Left lung (tissue), 10 donors: Measurements from ENCODE around the gene DCDC1. TPM values are rescaled to one million over a fixed set of nuclear protein-coding genes. Genes with fewer than 3 reads are reported as not detected.

ENCODE experiments used
- ATAC-seq: fragments of 200-7000 bp; cut with Tn5 transposase; one replicate; pipeline ENCODE4 v1.9.1; 2020; ENCODE audit warnings: moderate library complexity
- DNase-seq, 4 donors: peaks; one replicate each; pipeline ENCODE4 v3.0.0-alpha.2; 2013 to 2020
- H3K27ac ChIP-seq, 2 donors: fragments of 200-600 bp; sonication (generic) in 1 of 2; one replicate each; pipeline versions ENCODE4 v1.5.0 to v1.8.0; 2020 to 2021
- H3K27me3 ChIP-seq, 2 donors: fragments of 200-600 bp; sonication (generic) in 1 of 2; one replicate each; pipeline versions ENCODE4 v1.5.0 to v1.8.0; 2020 to 2021
- H3K36me3 ChIP-seq, 2 donors: fragments of 200-600 bp; sonication (generic) in 1 of 2; one replicate each; pipeline versions ENCODE4 v1.5.0 to v1.8.0; 2020 to 2021
- H3K4me1 ChIP-seq, 2 donors: fragments of 200-600 bp; one replicate each; pipeline ENCODE4 v1.8.0; 2021
- H3K4me3 ChIP-seq, 2 donors: fragments of 200-600 bp; sonication (generic) in 1 of 2; one replicate each; pipeline versions ENCODE4 v1.5.0 to v1.8.0; 2020 to 2021; ENCODE audit warnings: mild to moderate bottlenecking in 1 of 2
- H3K9me3 ChIP-seq, 2 donors: fragments of 200-600 bp; sonication (generic) in 1 of 2; one replicate each; pipeline versions ENCODE4 v1.5.0 to v1.8.0; 2020 to 2021
- intact Hi-C, 2 donors: fragments of 100-400 bp; cut with DNase I; formaldehyde crosslinking; loops; one replicate each; pipeline versions ENCODE4 v1.11.2 to v1.14.2; 2022
- polyA plus RNA-seq, 6 donors: library from polyadenylated mRNA; unstranded; fragments of 120-200 nt; gene quantifications; one replicate each; pipeline ENCODE4 v1.2.1, GENCODE V29; 2013; ENCODE audit not compliant: insufficient read length in 6 of 6
- total RNA-seq, 2 donors: library from RNA; stranded (reverse); fragmentation: NEBNext Ultra II Directional; extraction: Animal tissue kit (Norgen Biotek cat#: 25700); gene quantifications; one replicate each; pipeline ENCODE4 v1.2.1, GENCODE V29; 2021
- TF ChIP-seq, protein P1 (sequence below), 2 donors: fragments of 200-600 bp; sonication (generic) in 1 of 2; IDR thresholded peaks; one replicate each; pipeline versions ENCODE4 v1.5.0 to v1.8.0; 2021; ENCODE audit warnings: antibody characterized with exemption in 2 of 2
- donor health status: DM: no; HTN: yes; CAD: no.
- donor health status: DM: no; HTN: no; CAD: no.

Gene DCDC1
- total and polyA plus RNA-seq, 8 donors, result 0.09 to 3.3 (median 2.0) TPM

GRCh38 chr11:31248768-31249167 lies 120.8 kb downstream of the DCDC1 start:
- Histone ChIP-seq H3K9me3 (no peaks in the 10 kb centered on the region), H3K4me1 (no peaks in the 10 kb centered on the region), H3K4me3 (no peak overlapping the region), H3K36me3 (no peaks in the 10 kb centered on the region), H3K27ac (no peak overlapping the region), H3K27me3 (no peaks in the 10 kb centered on the region)
- TF ChIP-seq, protein P1, sequence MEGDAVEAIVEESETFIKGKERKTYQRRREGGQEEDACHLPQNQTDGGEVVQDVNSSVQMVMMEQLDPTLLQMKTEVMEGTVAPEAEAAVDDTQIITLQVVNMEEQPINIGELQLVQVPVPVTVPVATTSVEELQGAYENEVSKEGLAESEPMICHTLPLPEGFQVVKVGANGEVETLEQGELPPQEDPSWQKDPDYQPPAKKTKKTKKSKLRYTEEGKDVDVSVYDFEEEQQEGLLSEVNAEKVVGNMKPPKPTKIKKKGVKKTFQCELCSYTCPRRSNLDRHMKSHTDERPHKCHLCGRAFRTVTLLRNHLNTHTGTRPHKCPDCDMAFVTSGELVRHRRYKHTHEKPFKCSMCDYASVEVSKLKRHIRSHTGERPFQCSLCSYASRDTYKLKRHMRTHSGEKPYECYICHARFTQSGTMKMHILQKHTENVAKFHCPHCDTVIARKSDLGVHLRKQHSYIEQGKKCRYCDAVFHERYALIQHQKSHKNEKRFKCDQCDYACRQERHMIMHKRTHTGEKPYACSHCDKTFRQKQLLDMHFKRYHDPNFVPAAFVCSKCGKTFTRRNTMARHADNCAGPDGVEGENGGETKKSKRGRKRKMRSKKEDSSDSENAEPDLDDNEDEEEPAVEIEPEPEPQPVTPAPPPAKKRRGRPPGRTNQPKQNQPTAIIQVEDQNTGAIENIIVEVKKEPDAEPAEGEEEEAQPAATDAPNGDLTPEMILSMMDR (IDR thresholded peaks at IDR 0.05), result no peak
- ATAC-seq (no peak), DNase-seq (no peak)
- intact Hi-C loops, result no loop called here

GRCh38 chr11:31247321-31247720 lies 122.2 kb downstream of the DCDC1 start:
- Histone ChIP-seq H3K4me1 (no peaks in the 10 kb centered on the region), H3K27me3 (no peaks in the 10 kb centered on the region), H3K36me3 (no peaks in the 10 kb centered on the region), H3K4me3 (no peak overlapping the region), H3K9me3 (no peaks in the 10 kb centered on the region), H3K27ac (no peak overlapping the region)
- ATAC-seq (no peak), DNase-seq (no peak)
- TF ChIP-seq, protein P1 (IDR thresholded peaks at IDR 0.05), result no peak
- intact Hi-C loops, result no loop called here

DNA sequence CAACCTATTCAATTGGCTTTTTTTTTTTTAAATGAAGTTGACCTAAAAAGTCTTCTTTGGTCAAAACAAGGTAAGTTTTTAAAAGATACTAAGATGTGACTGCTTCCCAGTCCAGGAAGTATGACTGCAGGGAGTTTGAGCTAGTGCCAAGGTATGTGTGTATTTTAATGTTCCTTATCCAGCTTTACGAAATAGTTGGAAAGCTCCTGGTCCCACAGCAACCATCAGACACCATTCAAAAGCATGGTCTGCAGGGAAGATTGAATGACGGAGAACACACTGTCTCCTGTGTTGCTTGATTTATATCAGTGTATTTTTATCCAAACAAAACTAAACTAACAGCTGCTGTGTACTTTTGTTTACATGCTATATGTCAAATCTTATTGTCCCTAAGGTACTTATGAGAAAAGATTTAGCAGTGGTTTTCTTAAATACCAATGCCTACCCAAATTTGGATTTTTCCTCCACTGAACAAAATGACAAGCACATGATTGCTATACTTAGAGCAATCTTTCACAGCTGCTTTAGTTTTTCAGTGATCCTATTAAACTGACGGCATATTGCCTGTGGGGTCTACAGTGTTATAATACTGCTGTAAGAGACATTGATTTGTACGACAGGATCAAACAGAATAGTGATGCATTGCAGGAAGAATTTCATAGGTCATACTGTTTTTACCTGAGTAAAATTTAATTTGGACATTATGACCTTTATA lies 122.9 kb downstream of the DCDC1 start:
- H3K4me3 ChIP-seq, result no peak overlapping the region
- peak in 1 of 4 donors; percentile 52 for DNase-seq
- H3K4me1 ChIP-seq, result no peaks in the 10 kb centered on the region
- H3K27me3 ChIP-seq, result no peaks in the 10 kb centered on the region
- no peaks in the 10 kb centered on the region for H3K36me3 ChIP-seq
- no peak for ATAC-seq
- no peak overlapping the region for H3K27ac ChIP-seq
- intact Hi-C loops, result no loop called here
- no peaks in the 10 kb centered on the region for H3K9me3 ChIP-seq
- TF ChIP-seq, protein P1 (IDR thresholded peaks at IDR 0.05), result no peak

DNA sequence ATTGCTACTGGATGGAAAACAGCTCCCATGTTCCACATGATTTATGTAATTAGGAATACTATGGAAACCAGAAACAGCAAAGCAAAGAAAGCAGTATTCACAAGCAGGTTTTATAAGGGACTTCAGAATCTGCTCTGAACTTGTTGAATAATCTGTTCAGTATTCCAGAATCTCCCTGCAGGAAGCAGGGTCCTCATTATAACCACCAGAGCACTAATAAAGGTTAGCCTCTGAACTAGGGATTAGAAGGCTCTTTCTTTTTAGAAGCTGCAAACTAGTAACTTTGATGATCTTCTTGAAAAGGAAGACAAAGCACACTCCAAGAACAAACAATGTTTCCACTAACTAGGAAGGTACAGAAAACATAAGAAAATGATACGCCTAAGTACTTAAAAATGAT lies 125.8 kb downstream of the DCDC1 start:
- H3K9me3 ChIP-seq, result no peaks in the 10 kb centered on the region
- intact Hi-C loops, result no loop called here
- no peak overlapping the region for H3K4me3 ChIP-seq
- H3K27ac ChIP-seq, result no peak overlapping the region
- H3K36me3 ChIP-seq, result no peaks in the 10 kb centered on the region
- no peak for ATAC-seq
- no peaks in the 10 kb centered on the region for H3K27me3 ChIP-seq
- no peak for DNase-seq
- TF ChIP-seq, protein P1 (IDR thresholded peaks at IDR 0.05), result no peak
- H3K4me1 ChIP-seq, result no peaks in the 10 kb centered on the region

- no peaks in the 10 kb centered on the region for H3K36me3 ChIP-seq
- no peak overlapping the region for H3K4me3 ChIP-seq
- no peaks in the 10 kb centered on the region for H3K27me3 ChIP-seq
- H3K9me3 ChIP-seq, result no peaks in the 10 kb centered on the region
- intact Hi-C loops, result no loop called here
- no peak overlapping the region for H3K27ac ChIP-seq
- DNase-seq, result peak in 2 of 4 donors; percentile 34 to 68
- TF ChIP-seq, protein P1 (IDR thresholded peaks at IDR 0.05), result peak; percentile 25 to 45
- no peak for ATAC-seq
- H3K4me1 ChIP-seq, result no peaks in the 10 kb centered on the region
These were observed 129.1 kb downstream of the DCDC1 start for GRCh38 chr11:31240340-31240904.
